Measurements from ENCODE around the gene XPC. TPM values are rescaled to one million over a fixed set of nuclear protein-coding genes. Genes with fewer than 3 reads are reported as not detected.
A peak's percentile ranks its signal among the peaks of the same experiment; 100 is the strongest.

The XPC gene
- total and polyA plus RNA-seq, 4 donors: 12.7 to 26.7 (median 14.2) TPM

- DNase-seq (ENCODE audit: low spot score): no peak
- TF ChIP-seq TAF1 (conservative IDR thresholded peaks at IDR 0.05) (no peak), SP1 (IDR thresholded peaks at IDR 0.05) (peak; percentile 7), GABPA (IDR thresholded peaks at IDR 0.05 in 1 of 2, conservative IDR thresholded peaks at IDR 0.05 in 1 of 2) (no peak), NR2F2 (IDR thresholded peaks at IDR 0.05) (no peak), FOXA2 (IDR thresholded peaks at IDR 0.05) (no peak), ATF3 (IDR thresholded peaks at IDR 0.05) (no peak), EGR1 (IDR thresholded peaks at IDR 0.05; ENCODE audit: low read depth in 2 of 2) (no peak), HNF4G (IDR thresholded peaks at IDR 0.05) (no peak), FOXA1 (IDR thresholded peaks at IDR 0.05) (no peak), HNF4A (conservative IDR thresholded peaks at IDR 0.05) (peak in 1 of 2 donors; percentile 23), RAD21 (IDR thresholded peaks at IDR 0.05) (no peak), MAX (IDR thresholded peaks at IDR 0.05) (no peak), YY1 (IDR thresholded peaks at IDR 0.05) (no peak), RXRA (IDR thresholded peaks at IDR 0.05) (peak; percentile 31 to 58), JUND (IDR thresholded peaks at IDR 0.05) (peak; percentile 30 to 65)
- TF ChIP-seq, protein P1, sequence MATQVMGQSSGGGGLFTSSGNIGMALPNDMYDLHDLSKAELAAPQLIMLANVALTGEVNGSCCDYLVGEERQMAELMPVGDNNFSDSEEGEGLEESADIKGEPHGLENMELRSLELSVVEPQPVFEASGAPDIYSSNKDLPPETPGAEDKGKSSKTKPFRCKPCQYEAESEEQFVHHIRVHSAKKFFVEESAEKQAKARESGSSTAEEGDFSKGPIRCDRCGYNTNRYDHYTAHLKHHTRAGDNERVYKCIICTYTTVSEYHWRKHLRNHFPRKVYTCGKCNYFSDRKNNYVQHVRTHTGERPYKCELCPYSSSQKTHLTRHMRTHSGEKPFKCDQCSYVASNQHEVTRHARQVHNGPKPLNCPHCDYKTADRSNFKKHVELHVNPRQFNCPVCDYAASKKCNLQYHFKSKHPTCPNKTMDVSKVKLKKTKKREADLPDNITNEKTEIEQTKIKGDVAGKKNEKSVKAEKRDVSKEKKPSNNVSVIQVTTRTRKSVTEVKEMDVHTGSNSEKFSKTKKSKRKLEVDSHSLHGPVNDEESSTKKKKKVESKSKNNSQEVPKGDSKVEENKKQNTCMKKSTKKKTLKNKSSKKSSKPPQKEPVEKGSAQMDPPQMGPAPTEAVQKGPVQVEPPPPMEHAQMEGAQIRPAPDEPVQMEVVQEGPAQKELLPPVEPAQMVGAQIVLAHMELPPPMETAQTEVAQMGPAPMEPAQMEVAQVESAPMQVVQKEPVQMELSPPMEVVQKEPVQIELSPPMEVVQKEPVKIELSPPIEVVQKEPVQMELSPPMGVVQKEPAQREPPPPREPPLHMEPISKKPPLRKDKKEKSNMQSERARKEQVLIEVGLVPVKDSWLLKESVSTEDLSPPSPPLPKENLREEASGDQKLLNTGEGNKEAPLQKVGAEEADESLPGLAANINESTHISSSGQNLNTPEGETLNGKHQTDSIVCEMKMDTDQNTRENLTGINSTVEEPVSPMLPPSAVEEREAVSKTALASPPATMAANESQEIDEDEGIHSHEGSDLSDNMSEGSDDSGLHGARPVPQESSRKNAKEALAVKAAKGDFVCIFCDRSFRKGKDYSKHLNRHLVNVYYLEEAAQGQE (IDR thresholded peaks at IDR 0.05): no peak
- TF ChIP-seq, protein P2, sequence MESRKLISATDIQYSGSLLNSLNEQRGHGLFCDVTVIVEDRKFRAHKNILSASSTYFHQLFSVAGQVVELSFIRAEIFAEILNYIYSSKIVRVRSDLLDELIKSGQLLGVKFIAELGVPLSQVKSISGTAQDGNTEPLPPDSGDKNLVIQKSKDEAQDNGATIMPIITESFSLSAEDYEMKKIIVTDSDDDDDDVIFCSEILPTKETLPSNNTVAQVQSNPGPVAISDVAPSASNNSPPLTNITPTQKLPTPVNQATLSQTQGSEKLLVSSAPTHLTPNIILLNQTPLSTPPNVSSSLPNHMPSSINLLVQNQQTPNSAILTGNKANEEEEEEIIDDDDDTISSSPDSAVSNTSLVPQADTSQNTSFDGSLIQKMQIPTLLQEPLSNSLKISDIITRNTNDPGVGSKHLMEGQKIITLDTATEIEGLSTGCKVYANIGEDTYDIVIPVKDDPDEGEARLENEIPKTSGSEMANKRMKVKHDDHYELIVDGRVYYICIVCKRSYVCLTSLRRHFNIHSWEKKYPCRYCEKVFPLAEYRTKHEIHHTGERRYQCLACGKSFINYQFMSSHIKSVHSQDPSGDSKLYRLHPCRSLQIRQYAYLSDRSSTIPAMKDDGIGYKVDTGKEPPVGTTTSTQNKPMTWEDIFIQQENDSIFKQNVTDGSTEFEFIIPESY (IDR thresholded peaks at IDR 0.05): no peak
- TF ChIP-seq, protein P3, sequence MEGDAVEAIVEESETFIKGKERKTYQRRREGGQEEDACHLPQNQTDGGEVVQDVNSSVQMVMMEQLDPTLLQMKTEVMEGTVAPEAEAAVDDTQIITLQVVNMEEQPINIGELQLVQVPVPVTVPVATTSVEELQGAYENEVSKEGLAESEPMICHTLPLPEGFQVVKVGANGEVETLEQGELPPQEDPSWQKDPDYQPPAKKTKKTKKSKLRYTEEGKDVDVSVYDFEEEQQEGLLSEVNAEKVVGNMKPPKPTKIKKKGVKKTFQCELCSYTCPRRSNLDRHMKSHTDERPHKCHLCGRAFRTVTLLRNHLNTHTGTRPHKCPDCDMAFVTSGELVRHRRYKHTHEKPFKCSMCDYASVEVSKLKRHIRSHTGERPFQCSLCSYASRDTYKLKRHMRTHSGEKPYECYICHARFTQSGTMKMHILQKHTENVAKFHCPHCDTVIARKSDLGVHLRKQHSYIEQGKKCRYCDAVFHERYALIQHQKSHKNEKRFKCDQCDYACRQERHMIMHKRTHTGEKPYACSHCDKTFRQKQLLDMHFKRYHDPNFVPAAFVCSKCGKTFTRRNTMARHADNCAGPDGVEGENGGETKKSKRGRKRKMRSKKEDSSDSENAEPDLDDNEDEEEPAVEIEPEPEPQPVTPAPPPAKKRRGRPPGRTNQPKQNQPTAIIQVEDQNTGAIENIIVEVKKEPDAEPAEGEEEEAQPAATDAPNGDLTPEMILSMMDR (IDR thresholded peaks at IDR 0.05; ENCODE audit: low read depth, low read length, missing input control): no peak
- peaks cover 17 to 73% (median 61%) of the 10 kb centered on the region in 4 donors for H3K4me1 ChIP-seq (ENCODE audit: control insufficient read depth in 4 of 4, insufficient read depth in 4 of 4, low read length in 3 of 4)
- peak overlapping the region; percentile 84 to 86 for H3K27ac ChIP-seq (ENCODE audit: low read depth in 1 of 2, low read length in 2 of 2)
- no peaks in the 10 kb centered on the region for H3K27me3 ChIP-seq (ENCODE audit: control insufficient read depth in 4 of 4, insufficient read depth in 4 of 4, low read length in 3 of 4)
- no peak overlapping the region for H3K4me3 ChIP-seq (ENCODE audit: low read depth in 1 of 3, low read length in 3 of 3)
- peaks cover 3 to 22% (median 18%) of the 10 kb centered on the region in 4 donors for H3K36me3 ChIP-seq (ENCODE audit: control insufficient read depth in 4 of 4, insufficient read depth in 3 of 4, low read depth in 1 of 4, low read length in 3 of 4)
- H3K9ac ChIP-seq (ENCODE audit: low read depth in 1 of 2, low read length in 2 of 2): no peak overlapping the region
- H3K9me3 ChIP-seq (ENCODE audit: control insufficient read depth in 4 of 4, low read length in 3 of 4): no peaks in the 10 kb centered on the region
- WGBS: 66% methylated on average over 7 of the region's 7 CpGs
These were observed 34.9 kb downstream of the XPC start for GRCh38 chr3:14143271-14144225.
